CD4-positive, alpha-beta T cell treated with Interleukin-15 for 4 hours (primary cell): Measurements from ENCODE around the gene SERPINB12.

Experiments used
- DNase-seq: peaks from one replicate; pipeline ENCODE4 v3.0.0-alpha.2; 2020; ENCODE audit warnings: low spot score

Gene SERPINB12

DNA sequence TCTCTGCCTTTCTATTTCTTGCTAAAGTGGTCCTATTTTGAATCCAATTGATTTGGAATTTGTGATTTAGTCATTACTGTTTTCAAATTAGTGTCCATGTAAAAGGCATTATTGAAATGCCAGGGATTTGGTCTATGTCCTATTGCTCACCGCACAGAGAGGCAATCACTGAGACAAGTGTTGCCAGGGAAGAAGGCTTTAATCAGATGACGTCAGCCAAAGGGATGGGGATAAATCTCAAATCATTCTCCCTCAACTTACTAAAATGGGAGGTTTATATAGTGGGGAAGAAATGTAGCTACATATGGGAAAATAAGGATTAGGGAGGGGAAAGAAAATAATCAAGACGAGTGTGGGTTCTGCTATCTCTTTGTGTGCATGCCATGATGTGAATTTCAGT, 9.6 kb downstream of the SERPINB12 start:
- DNase-seq = no peak

DNA sequence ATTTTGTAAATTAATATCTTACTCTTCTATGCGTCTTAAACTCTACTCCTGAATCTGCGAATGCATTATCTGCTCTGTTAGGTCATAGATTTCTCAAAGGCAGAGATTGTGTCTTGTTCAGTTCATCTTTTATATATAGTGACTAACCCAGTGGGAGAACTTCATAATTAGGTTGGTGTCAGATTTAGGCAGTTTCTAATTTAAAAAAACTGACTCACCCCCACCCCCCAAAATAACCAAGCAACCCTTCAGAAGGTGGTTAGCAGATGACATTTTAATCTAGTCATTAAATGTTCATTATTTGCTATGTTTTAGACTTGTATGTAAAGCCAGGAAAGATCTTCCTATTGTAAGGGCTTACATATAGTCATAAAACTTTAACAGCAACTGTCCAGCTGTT, 10.4 kb downstream of the SERPINB12 start:
- no peak for DNase-seq

DNA sequence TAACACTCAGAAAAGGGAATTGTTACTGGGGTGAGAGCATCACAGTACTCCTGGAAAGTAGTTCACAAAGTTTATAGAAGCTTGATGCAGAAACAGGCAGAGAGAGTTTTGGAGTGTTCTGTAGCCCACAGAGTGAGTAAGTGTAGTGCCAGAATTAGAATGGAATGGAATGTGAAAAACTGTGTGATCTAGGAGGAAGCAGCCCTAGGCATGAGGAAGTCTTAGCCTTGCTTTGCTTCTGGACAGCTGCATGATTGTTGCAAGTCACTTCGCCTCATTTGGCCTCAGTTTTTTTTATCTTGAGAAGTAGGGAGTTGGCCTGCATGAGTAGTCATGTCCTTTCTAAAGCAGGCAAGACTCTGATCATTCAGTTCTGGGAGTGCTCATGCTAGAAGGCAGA, 10.9 kb downstream of the SERPINB12 start:
- no peak for DNase-seq

DNA sequence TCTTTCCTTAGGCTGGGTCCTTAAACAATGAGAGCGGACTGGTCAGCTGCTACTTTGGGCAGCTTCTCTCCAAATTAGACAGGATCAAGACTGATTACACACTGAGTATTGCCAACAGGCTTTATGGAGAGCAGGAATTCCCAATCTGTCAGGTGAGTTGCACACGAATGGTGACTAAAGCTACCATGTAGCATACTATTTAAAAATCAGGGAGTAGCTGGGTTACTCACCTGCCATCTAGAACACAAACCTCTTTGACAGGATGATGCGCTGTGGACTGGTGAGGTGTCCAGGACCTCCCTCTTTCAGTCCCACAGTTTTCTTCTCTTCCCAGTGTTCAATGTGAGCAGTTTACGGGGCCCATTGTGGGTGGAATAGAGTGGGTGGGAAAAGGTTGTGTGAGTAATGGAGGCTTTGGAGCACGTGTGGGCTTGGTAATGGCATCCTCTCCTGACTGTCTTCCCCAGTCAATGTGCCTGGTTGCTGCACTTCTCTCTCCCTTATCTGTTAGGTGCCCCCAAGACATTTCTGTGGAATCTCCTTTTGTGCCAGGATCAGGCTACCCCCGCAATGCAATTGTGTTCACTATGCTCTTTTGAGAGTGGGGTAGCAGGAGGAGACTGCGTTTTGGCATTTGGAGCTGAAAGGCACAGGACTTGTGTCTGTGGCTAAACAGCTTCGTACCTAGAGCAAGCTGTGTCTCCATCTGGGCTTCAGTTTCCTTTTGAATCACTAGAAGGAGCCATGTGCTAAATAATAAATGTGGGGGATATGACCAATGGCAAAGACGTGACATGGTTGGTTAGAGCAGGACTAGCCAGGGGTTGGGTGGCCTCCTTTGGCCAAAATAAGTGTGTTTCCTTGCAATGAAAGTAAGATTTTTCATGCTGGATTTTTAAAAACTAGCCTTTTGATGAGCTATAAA, 17.7 kb downstream of the SERPINB12 start:
- DNase-seq = no peak

DNA sequence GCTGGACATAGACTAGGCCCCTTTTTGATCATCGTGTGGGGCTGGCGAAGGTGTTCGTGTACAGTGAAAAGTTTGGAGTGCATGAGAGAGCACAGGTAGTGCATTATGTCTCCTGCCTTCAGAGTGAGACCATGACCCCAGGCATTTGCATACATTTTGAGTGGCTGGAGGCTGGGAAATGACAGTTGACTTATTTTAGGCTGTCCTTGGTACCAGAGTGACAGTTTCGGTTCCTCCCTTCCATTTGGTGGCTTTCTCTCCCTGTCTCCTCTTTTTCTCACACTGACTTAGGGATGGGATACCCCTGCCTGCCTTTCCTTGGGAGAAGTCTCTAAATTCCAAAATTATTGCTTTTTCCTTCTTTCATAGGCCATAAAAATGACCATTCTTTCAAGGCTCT, 20.1 kb downstream of the SERPINB12 start:
- DNase-seq = no peak

DNA sequence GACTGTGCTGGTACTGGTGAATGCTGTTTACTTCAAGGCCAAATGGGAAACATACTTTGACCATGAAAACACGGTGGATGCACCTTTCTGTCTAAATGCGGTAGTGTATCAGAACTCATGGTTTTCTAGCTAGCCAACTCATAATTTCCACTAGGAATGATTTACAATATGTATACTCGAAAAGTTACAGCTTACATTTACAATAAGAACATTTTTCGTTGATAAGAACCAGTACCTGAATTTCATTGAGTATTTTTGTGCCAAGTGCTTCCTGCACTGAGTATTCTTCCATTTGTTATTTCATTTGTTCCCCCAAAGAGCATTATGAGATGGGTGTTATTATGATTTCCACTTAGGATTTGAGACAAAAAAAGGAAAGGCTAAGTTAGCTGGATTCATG, 21.9 kb downstream of the SERPINB12 start:
- DNase-seq = no peak

DNA sequence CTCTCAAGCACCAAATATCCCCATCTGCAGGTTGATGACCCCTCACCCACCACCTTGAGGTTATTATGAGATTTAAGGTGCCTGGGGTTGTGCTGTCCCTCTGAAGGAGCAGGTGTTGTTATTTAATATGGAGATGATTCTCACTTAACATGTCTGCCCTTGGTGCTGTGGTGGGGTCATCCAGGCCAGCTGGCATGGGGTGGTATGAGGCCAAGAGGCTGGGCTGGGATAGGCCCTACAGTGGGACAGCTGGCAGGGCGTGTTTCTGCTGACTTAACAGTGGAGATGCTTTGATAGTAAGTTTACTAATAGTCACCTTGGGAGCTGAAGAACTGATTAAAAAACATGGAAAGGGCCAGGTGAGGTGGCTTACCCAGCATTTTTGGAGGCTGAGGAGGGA, 22.4 kb downstream of the SERPINB12 start:
- no peak for DNase-seq

DNA sequence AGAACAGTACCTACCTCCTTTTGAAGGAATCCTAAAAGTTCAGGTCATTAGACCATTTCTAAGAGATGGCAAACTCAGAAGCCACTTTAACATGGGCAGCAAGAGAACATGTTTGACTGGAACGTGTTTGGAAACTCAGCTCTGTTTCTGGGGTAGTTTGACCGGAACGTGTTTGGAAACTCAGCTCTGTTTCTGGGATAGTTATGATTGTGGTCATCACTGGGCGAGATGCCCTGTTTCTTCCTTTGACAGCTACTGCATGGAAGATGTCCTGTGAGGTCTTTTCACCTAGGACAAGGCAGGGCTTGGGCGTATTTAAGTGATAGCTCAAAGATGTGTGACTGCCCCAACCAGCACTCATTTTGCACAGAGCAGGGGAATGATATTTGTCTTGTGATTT, 25.1 kb downstream of the SERPINB12 start:
- no peak for DNase-seq

DNA sequence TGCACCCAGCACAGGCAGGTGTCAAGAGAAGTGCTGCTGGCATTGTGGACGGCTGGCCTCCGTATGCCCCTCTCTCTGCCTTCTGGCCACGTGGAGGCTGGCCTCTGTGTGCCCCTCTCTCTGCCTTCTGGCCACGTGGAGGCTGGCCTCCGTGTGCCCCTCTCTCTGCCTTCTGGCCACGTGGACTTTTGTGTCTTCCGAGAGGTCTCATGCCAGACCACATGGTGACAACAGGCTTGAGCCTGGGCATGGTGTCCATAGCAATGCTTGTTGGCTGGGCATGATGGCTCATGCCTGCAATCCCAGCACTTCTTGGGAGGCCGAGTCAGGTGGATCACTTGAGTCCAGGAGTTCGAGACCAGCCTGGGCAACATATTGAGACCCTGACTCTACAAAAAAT, 25.7 kb downstream of the SERPINB12 start:
- DNase-seq = no peak

DNA sequence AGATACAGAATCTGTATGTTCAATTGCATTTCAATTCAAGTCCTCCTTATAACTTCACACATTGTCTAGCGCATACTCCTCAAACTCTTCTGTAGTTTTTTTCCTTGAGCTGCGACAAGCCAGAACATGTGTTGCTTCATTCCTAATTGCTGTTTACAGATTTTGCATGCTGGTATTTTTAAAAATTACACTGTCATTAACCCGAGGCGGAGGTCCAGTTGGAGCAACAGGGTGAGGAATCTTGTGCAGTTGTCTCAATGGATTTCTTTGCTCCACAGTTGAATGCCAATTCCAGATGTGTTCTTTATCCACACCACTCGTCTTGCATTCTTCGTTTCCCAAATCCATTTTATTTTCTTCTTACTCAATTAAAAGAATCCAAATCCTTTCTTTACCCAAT, 28.6 kb downstream of the SERPINB12 start:
- no peak for DNase-seq

DNA sequence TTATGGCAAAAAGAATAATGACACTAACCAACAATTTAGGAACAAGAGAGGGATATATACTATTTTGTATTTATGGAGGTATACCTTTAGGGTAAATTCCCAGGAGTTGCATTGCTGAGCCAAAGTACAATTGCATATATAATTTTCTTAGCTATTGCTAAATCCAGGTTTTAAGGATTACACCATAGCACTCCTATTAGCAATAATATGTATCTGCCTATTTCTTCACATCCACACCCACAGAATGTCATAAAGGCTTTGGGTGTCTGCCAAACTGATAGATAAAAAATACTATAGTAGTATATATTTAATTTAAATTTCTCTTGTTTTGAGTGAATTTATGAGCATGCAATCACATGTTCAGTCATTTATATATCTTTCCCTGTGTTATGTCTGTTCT, 33.5 kb downstream of the SERPINB12 start:
- DNase-seq = no peak

DNA sequence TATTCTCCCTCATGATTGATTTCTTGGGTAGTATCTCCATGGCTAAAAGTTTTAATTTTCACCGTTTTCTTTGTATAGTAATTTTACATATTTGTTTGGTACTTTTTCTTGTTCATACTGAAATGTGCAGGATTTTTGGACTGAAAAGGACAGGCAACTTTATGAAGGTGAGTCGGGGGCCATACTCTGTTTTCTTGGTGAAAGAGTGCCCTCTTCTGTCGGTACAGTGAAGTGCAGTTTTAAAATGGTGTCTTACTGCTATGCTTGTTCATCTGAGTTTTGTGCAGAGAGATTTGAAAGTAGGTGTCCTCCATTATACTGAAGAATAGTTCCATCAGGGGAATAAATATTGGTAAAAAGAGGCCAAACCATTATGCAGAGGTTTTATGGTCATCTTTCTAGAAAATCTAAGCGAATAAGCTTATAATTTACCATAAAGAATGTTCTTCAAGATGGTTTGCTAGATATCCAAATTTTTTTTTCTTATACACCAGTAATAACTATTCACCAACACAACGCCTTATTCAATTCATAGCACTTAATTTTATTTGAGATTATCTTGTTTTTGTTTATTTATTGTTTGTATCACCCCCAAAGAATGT, 36.3 kb downstream of the SERPINB12 start:
- no peak for DNase-seq

DNA sequence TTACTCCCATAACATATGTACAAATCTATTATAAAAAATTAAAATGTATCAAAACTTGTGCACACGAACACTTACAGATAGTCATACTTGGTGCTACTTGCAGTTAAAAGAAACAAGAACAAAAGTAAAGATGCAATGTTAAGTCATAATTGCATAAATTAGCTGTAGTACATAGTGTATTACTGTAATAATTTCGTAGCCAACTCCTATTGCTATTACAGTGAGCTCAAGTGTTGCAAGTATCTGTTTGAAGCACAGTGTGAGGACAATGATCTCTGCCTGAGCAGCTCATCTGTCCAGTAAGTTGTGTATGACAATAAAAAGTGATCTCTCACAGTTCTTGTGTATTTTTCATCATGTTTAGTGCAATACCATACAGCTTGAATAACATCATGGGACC, 37.4 kb downstream of the SERPINB12 start:
- no peak for DNase-seq

DNA sequence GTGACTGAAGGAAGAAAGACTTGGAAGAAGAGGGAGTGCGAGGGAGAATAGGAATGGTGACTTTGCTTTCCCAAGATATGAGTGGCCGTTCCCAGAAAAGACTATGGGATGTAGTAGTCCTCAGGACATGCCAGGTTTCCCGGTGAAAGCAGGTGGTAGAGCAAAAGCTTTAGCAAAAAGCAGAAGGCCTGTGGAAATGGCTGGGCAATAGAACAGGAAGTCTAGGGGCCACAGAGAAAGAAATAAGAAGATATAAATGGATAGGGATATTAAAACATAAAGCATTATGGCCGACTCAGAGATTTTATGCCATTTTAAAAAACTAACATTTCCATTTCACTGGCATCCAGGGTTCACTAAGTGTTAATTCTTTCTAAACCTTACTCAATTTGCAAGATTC, 43.8 kb downstream of the SERPINB12 start:
- no peak for DNase-seq

DNA sequence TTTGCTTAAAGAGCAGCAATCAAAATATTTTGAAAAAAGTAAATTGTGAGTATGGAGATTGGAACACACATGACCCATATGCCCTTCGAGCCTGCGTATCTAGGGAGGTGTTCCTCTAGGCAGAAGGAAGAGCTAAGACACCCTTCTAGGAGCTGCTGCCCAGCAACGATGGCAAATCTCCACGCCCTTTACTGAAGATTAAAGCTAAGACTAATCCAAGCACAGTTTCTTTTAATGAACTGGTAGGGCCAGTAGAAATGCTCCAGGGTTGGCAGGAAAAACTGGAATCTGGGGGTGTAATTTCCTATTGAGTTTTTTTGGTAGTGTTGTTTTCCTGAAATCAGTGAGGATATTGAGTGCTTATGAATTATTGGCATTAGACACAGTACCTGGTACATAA, 44.3 kb downstream of the SERPINB12 start:
- DNase-seq = no peak

DNA sequence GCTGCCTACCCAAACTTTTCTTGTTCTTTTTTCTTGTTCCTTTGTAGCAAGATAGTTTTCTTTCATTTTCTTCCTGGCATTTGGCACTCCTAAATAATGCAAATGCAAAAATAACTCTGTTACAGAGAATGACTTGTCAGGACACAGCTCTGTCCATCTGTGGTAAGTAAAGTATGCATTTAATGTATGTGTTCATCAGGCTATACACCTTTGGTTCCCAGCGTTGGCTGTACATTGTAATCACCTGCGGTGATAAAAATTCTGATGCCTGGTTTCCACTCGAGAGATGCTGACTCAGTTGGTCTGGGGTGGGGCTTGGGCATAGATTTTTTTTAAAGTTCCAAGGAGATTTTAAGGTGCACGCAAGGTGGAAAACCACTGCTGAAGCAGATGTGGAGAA, 44.8 kb downstream of the SERPINB12 start, which contains the start of gene SERPINB13:
Gene SERPINB13 (plus strand): TSS at position 378 of the 400 bp plus-strand sequence. CDS start 1,325 bp downstream, outside the sequence.
- DNase-seq = no peak

DNA sequence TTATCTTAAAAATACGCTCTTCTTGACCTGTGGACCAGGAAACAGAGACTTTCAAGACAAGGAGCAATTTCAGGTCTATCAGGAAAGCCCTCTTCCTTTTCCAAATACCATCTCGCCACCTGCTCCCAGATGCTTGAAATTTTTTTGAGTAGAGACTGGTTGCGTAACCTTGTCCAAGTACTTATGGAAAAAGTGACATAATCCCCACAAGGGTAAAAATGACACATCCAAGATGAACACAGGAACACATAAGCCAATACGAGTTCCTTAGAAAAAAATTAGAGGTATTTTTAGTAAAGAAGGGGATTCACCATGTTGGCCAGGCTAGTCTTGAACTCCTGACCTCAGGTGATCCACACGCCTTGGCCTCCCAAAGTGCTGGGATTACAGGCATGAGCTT, 46.7 kb downstream of the SERPINB12 start:
- DNase-seq = no peak

DNA sequence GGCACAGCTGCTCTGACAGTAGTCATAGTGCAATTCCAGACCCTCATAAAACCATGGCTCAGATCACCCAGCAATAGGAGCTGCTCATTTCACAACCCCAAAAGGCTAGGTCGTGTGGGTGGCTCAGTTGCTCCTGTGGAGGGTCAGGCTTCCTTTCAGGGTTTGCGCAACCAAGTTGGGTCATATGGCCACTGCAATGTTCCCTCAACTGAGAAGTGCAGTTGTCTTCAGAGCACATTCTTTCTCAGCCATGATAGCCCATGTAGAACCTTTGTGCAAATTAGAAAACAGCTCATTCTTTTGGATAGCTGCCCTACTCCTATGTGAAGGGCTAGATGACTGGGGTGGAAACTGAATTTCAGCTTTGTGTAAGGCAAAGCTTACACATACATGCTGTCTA, 48.2 kb downstream of the SERPINB12 start:
- DNase-seq = no peak

DNA sequence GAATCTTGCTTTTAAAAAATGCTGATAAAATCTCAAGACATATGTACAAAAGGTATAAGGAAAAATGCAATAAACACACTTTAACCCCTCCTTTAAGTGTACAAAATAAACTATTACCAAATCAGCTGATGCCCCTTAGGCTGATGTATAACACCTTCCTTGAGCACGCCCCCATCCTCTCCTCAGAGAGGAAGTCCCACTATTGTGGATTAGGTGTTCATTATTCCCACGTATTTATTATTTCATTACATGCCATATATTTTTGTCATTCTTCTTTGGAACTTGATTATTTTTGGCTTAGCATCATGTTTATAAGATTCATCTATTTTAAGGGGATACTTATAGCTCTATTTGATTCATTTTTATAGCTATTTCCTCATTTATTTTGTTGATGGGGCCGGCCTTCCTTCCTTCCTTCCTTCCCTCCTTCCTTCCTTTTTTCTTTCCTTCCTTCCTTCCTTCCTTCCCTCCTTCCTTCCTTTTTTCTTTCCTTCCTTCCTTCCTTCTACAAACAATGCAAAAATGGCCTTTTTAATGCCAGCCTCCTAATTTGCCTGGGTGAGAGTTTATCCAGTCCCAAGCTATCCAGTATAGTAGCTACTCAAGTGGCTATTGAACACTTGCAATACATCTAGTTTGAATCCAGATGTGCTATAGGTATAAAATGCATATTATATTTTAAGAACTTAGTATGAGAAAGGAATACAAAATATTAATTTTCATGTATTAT, 49.0 kb downstream of the SERPINB12 start:
- no peak for DNase-seq

DNA sequence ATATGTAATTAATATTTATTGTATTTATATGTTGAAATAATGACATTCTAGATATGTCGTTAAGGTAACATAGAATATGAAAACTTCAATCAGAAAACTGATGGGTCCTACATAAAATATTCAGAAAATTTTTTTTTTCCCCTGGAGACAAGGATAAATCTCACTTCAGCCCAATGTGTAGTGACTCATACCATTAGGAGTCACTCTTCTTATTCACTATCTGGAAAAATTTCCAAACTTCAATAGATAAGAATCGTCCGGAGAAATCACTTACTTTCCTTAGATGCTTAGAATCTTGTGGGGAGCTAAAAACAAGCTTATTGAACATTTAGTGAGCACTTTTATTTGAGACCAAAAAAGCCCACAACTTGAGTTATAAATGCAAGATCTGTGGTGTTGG, 49.6 kb downstream of the SERPINB12 start:
- DNase-seq = no peak

DNA sequence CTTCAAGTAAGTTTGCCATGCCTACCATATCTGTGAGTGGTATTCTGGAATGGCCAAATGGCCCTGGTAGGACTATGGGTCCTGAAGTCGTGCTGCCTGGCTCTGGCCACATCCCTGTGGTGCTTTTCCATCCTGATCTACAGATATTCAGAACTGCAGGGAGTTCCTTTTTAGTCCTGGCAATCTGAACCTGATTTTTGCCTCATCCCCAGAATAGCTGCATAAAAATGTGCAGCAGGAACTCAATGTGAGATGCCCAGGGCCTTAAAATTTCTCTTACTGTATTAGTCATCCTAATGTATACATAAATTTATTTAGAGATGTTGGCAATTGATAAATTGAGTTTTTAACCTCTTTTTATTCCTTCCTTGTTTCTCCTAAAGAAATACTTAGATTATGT, 50.3 kb downstream of the SERPINB12 start:
- DNase-seq = no peak

DNA sequence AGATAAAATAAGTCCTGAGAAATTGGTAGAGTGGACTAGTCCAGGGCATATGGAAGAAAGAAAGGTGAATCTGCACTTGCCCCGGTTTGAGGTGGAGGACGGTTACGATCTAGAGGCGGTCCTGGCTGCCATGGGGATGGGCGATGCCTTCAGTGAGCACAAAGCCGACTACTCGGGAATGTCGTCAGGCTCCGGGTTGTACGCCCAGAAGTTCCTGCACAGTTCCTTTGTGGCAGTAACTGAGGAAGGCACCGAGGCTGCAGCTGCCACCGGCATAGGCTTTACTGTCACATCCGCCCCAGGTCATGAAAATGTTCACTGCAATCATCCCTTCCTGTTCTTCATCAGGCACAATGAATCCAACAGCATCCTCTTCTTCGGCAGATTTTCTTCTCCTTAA, 54.8 kb downstream of the SERPINB12 start:
- no peak for DNase-seq

DNA sequence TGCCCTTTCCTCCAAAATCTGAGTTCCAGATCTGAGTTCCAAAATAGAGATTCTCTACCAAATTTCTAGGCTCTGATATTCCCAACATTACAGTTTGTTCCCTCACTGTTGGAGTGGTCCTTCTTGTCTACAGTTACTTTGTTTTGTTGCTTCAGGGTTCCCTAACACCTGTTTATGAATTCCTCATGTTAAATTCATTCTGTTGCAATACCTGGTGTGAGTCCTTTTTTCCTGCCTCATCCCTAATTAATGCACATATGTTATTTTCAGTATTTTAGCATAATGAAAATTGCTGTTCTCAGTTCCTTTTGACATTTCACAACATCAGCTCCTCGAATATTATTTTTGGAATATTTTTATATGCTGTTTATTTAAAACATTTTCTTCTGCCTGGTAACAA, 61.2 kb downstream of the SERPINB12 start:
- DNase-seq = no peak
